ENCODE measurements around the gene ADAMTS1. TPM values are rescaled to one million over a fixed set of nuclear protein-coding genes. Genes with fewer than 3 reads are reported as not detected.

Gene ADAMTS1
- total RNA-seq, 1 experiment from 2014 or later = 35.6 TPM

GRCh38 chr21:26837539-26837938, 7.7 kb downstream of the ADAMTS1 start (continued):
- TF ChIP-seq GRHL2 (CRISPR knock-in tag; IDR thresholded peaks at IDR 0.05; ENCODE audit: insufficient replicate concordance, severe bottlenecking) = no peak
- no peak for TF ChIP-seq JUN (CRISPR knock-in tag; IDR thresholded peaks at IDR 0.05)
- no peak for TF ChIP-seq PRRX2 (CRISPR knock-in tag; IDR thresholded peaks at IDR 0.05)

- Mint-ChIP-seq H3K27ac (no peak overlapping the region), H3K27me3 (ENCODE audit: low read depth) (no peaks in the 10 kb centered on the region), H3K4me1 (peaks cover 3% of the 10 kb centered on the region; the same call in 1 of the 2 replicates), H3K36me3 (peaks cover 47% of the 10 kb centered on the region), H3K9me3 (no peaks in the 10 kb centered on the region), H3K4me3 (no peak overlapping the region)
- DNase-seq (ENCODE audit: low spot score) (no peak), ATAC-seq (no peak)
- ChIA-PET CTCF (no interaction called here), POLR2A (interaction anchor here (1.5 kb wide), 1 partner anchor 9 kb away, joined by 4 read pairs; the partner anchor contains the start of gene ADAMTS1)
- TF ChIP-seq ZNF416 (CRISPR knock-in tag; IDR thresholded peaks at IDR 0.05) (no peak), ESRRA (CRISPR knock-in tag; IDR thresholded peaks at IDR 0.05; ENCODE audit: borderline replicate concordance) (no peak), ARID4B (CRISPR knock-in tag; IDR thresholded peaks at IDR 0.05; ENCODE audit: borderline replicate concordance) (no peak), CBFB (CRISPR knock-in tag; IDR thresholded peaks at IDR 0.05; ENCODE audit: low read depth) (no peak), MAX (CRISPR knock-in tag; IDR thresholded peaks at IDR 0.05) (no peak), GRHL2 (CRISPR knock-in tag; IDR thresholded peaks at IDR 0.05; ENCODE audit: insufficient replicate concordance, severe bottlenecking) (no peak), CTCF (IDR thresholded peaks at IDR 0.05) (no peak)
Measured at GRCh38 chr21:26836528-26836927, 8.7 kb downstream of the ADAMTS1 start.

GRCh38 chr21:26835714-26836265, 9.4 kb downstream of the ADAMTS1 start:
- Mint-ChIP-seq H3K4me1 (peaks cover 3% of the 10 kb centered on the region; the same call in 1 of the 2 replicates), H3K4me3 (no peak overlapping the region), H3K27ac (no peak overlapping the region), H3K9me3 (no peaks in the 10 kb centered on the region), H3K36me3 (peaks cover 43% of the 10 kb centered on the region), H3K27me3 (ENCODE audit: low read depth) (no peaks in the 10 kb centered on the region)
- no peak for DNase-seq (ENCODE audit: low spot score)
- CTCF ChIA-PET = no interaction called here
- POLR2A ChIA-PET = no interaction called here
- no peak for ATAC-seq
- TF ChIP-seq EMX1 (CRISPR knock-in tag; IDR thresholded peaks at IDR 0.05) (no peak), TCF7 (CRISPR knock-in tag; IDR thresholded peaks at IDR 0.05; ENCODE audit: low read depth) (no peak), CREB1 (CRISPR knock-in tag; IDR thresholded peaks at IDR 0.05) (no peak), TEAD4 (CRISPR knock-in tag; IDR thresholded peaks at IDR 0.05) (no peak)

GRCh38 chr21:26835027-26835713, 10.0 kb downstream of the ADAMTS1 start:
- Mint-ChIP-seq H3K9me3 (no peaks in the 10 kb centered on the region), H3K27ac (no peak overlapping the region), H3K4me3 (no peak overlapping the region), H3K27me3 (ENCODE audit: low read depth) (no peaks in the 10 kb centered on the region), H3K36me3 (peaks cover 37% of the 10 kb centered on the region), H3K4me1 (peaks cover 3% of the 10 kb centered on the region; the same call in 1 of the 2 replicates)
- ATAC-seq (peak; percentile 42), DNase-seq (ENCODE audit: low spot score) (no peak)
- CTCF ChIA-PET = interaction anchor here (2.1 kb wide), 1 partner anchor 19 kb away, joined by 6 read pairs; no protein-coding TSS in a partner anchor
- POLR2A ChIA-PET = interaction anchor here (1.7 kb wide), 1 partner anchor 9 kb away, joined by 7 read pairs; no protein-coding TSS in a partner anchor
- TF ChIP-seq FOXP1 (CRISPR knock-in tag; IDR thresholded peaks at IDR 0.05; ENCODE audit: borderline replicate concordance) (no peak), ZNF532 (CRISPR knock-in tag; IDR thresholded peaks at IDR 0.05; ENCODE audit: borderline replicate concordance) (no peak), CTCF (IDR thresholded peaks at IDR 0.05) (no peak), EMX1 (CRISPR knock-in tag; IDR thresholded peaks at IDR 0.05) (peak; percentile 52; the same call in 1 of the 2 replicates)

Measured in WTC11 (cell line).